HL-60/S4 (cell line): ENCODE measurements around the gene ACTG2.
"Not testable (repeated sequence)": the region's sequence is repeated elsewhere in the genome, so short reads cannot be mapped to it uniquely, and the experiment has no call there.

Source experiments
- in situ Hi-C: fragments of 300-500 bp; cut with MboI; formaldehyde crosslinking; loops from 2 replicates; pipeline ENCODE4 v1.14.3; 2022; ENCODE audit warnings: low sequenced_read_pairs

The ACTG2 gene

DNA sequence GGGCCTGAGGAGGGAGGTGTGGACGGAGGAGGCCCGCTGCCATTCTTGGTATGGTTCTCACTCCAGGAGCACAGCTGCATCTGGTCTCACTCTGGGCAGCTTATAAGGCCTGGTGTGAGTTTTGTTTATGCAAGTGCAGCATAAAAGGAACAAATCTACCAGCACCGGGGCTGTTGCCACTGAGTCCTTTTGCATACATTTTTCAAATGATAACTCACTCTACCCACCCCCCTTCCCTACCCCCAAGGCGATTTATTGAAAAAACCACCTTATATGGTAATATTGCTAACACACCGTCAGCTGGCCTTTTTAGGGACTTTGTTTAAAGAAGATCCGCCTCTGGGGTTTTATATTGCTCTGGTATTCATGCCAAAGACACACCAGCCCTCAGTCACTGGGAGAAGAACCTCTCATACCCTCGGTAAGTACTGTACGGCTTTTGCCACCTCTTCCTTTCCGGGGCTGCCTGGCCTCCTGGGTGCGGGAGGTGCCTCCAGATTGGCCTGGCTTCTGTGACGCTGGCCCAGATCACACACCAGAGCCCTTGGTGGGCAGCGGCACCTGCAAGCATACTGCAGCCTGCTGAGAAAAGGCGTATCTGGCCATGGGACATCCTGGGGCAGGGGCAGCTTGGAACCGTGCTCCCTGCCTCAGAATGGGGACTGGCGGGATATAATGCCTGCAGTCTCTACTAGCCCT lies at the start of gene ACTG2:
ACTG2 (plus strand) TSS at position 378 of the 699 bp plus-strand sequence. CDS start 8,304 bp downstream, outside the sequence.
- in situ Hi-C loops: no loop called here

DNA sequence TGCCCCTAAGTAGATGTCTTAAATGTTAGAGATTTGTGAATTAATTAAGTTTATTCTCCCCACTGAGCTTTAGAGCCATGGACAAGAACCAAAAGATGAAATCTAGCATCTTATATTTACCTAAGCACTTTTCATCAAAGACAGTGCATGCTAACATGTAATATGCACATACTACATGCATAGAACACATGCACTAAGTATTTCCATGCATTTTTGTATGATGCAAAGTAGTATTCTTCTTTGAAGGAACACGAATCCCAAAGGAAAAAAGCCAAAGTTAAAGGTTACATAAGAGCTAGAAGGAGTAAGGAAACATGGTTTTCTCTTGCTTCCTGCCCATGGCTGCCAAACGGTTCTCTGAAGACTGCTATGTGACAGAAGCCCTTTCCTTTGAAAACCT lies 48.7 kb upstream of the ACTG2 start:
- in situ Hi-C loops: no loop called here

DNA sequence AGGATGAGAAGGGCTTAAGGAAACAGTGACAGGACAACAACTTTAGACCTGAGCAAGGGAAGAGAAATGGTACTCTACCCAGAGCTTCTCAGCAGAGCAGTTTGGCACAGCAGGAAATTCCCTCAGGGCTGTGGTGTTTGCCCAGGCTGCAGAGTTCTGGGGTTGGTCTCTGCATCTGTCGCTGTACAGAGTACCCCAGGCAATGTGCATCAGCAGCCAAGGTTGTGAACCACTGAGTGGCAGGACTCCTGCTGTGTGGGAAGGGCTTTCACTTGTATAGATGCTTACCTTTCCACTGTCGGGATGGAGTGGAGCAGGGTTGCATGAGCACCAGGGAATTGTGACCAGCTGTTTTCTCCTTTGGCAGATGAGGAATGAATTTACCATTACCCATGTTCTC lies 42.8 kb upstream of the ACTG2 start:
- in situ Hi-C loops: no loop called here

DNA sequence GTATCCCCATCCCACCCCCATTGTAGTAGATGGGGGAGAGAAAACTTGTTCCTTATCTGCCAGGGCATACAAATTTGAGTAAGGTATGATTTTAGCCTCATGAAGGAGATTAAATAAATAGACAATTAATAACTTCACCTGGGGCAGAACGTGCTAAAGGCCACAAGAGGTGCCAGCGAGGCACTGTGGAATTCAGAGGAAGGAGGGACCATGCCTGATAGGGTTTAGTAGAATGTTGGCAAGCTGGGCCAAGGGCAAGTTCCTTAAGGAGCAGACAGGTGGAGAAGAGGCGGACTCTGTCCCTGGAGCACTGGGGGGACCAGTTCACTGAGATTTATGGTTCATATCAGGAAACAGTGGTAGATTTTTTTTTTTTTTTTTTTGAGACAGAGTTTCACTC lies 41.5 kb upstream of the ACTG2 start:
- in situ Hi-C loops: no loop called here

DNA sequence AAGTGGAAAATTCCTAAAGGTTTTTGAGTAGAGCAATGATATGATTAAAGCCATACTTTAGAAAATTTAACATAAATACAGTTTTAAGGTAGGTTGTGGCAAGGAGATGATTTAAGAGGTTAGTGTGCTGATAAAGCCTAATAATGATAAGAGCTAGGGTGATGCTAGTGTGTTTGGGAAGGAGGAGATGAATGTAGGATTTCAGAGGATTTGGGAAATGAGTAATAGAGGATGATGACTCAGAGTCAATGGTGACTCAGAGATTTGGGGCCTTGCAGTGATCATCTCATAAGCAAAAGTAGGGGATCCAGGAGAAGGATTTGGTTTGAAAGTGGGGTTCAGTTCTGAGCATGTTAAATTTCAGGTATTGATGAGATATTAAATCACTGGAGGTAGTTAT lies 40.8 kb upstream of the ACTG2 start:
- in situ Hi-C loops: no loop called here

DNA sequence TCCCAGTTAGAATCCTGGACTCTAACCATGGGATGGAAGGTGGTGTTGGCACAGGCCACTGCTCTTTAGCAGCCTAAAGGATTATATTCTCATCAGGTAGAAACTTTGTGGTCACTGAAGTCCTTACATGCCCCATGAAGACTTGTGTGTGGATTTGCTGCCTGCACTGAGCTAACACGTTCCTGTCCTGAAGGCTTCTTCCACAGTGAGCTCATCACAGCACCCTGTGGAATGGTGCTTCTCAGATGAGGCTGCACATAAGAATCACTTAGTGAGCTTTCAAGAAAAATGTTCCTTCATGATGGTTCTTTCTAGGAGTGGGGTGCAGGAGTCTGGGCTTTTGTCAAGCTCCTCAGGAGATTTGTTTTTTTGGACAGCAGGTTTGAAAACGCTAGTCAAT lies 37.3 kb upstream of the ACTG2 start:
- in situ Hi-C loops: no loop called here

DNA sequence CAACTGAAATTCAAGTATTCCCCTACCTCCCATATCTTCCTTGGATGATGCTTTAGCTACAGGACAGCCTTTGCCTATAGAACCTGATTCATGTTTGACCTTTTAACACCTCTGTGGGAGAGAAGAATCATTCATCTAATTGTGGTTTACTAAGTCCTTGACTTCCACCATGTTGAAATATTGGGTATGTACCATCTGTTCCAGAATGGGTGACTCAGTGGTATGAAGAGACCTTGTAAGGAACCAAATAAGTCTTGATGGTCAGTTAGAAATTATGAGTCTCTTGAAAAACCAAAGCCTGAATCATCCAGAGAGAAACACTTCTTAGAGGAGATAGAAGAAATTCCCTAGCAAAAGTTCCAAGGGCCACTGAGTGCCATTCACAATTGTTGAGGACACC lies 36.6 kb upstream of the ACTG2 start:
- in situ Hi-C loops: no loop called here

DNA sequence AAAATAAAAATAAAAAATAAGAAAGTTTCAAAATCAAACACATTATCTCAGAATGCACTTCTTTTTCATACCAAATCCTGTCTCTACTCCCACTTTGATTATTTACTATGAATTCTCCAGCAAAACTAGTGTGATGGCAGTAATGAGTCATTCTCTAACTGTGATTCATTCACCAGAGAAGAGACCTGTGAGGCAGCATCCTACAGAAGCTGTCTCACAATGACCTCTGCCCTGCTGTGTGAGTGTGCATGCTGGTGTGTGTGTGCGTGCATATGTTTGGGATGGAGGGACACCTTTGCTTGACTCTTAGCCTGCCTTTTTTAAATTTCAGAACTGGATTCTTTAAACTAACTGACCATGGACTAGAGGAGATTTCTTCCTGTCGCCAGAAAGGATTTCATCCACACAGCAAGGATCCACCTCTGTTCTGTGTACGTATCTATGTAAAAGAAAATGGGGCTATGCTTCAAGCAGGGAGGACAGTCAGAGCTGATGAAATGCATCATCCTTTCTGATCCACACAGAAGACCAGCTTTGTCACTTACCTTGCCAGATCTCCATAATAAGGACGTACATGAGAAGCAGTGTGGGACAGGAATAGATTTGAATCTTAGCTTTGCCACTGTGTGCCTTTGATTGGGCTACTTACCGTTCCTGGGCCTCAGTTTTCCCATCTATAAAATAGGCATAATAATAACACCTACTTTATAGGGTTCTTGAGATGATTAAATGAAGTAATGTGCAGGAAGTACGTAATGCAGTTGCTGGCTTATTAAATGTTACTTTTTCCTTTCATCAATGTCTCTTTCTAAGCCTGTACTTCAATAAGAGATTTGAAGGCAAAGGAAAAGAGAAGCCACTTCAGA lies 32.9 kb upstream of the ACTG2 start:
- in situ Hi-C loops: no loop called here

DNA sequence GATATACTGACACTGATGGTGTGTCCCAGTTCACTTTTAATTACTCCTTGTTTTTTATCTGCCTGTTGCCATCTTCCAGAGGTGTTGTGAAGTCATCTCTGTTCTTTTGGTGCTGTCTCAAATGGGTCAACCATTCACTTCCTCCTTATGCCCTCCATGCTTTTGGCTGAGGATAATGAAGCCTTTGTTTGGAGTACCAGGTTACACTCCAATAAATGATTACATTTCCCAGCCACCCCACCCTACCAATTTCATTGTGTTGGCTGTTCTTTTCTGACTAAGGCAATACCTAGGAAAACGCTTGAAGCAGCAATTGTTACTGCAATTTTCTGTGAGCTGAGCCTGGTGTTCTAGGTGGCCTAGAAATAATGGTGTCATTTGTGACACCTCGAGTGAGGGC lies 29.8 kb upstream of the ACTG2 start:
- in situ Hi-C loops: no loop called here

DNA sequence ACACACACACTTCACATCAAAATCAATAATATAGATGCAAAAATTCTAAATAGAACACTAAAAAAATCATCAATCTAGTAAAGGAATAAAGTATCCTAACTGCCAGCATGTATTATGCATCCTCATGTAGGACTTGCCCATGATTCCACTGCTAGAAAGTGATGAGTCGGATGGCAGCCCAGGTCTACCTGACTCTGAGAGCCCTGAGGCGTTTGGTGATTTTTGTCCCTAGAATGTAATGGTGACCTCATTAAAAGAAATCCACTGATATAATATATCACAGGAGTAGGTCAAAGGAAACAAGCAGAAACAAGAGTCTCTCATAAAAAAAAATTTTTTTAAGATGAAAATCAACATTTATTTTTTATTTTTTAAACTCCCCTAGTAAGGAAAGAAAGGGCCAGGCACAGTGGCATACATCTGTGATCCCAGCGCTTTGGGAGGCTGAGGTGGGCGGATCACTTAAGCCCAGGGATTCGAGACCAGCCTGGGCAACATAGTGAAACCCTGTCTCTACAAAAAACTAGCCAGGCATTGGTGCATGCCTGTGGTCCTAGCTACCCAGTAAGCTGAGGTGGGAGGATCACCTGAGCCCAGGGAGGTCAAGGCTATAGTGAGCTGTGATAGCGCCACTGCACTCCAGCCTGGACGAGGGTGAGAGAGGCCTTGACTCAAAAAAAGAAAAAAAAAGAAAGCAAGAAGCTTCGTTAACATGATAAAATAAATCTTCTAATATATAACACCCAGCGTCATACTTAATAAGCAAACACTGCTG lies 24.4 kb upstream of the ACTG2 start:
- in situ Hi-C loops: no loop called here

DNA sequence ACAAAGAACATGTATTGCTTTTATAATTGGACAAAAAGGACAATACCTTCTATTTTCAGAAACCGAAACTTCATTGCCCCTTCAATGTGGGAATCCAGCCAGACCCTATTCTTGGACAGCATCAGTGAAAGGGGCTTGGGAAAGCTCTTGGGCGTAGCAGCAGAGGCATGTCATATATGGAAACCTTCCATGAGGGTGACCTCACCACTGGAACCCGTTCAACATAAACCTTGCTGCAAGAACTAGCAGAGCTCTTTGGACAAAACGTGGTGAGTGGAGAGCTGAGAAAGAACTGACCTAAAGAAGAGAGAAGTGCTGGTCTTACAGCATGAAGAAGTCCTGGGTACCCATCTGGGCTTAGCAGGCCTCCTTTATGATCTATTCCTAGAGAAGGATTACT lies 22.7 kb upstream of the ACTG2 start:
- in situ Hi-C loops: no loop called here

DNA sequence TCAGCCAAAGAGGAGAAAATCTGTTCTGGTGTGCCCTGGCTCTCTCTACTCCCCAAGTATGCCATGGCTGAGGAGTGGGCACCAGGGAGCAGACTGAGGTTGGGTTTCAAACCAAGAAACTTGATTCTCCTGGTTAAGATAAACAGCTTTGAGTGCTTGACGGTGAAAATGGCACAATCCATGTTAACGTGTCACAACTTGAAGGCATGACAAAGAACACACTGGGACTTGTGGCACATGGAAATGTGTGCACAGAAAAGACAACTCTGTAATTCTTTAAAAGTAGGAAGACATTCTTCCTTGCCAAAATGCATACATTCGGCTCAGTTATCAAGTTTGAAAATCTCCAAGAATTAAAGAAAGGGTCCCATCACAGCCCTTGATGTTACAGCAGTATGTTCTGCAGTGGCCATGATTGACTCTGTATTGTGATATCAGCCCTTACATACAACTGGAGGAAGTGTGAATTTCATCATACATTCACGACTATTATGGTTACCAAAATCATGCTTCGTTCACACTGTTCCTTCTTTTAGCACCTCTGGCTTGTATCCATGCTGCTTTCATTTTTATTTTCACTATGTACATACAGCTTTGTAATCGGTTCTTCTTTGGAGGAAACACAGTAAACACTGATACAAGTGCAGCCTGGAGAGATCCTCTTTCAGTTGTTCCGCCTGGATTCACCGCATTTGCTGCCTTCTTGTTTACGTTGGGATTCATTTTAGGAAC lies 15.6 kb upstream of the ACTG2 start:
- in situ Hi-C loops: no loop called here

DNA sequence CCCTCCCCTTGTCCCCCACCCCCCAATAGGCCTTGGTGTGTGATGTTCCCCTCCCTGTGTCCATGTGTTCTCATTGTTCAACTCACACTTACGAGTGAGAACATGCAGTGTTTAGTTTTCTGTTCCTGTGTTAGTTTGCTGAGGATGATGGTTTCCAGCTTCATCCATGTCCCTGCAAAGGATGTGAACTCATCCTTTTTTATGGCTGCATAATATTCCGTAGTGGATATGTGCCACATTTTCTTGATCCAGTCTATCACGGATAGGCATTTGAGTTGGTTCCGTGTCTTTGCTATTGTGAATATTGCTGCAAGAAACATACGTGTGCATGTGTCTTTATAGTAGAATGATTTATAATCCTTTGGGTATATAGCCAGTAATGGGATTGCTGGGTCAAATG lies 14.8 kb upstream of the ACTG2 start:
- in situ Hi-C loops: not testable (repeated sequence)

DNA sequence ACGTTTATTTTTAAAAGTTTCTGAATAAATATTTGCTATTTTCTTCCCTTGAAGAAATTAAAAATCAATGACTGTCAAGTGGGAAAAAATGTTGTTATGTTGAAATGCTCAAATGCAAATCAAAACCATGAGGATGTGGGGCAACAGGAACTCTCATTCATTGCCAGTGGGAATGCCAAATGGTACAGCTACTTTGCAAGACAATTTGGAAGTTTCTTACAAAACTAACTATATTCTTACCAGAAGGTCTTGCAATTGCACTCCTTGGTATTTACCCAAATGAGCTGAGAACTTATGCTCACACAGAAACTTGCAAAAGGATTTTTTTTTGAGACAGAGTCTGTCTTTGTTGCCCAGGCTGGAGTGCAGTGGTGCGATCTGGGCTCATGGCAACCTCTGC lies 7.4 kb upstream of the ACTG2 start:
- in situ Hi-C loops: no loop called here

DNA sequence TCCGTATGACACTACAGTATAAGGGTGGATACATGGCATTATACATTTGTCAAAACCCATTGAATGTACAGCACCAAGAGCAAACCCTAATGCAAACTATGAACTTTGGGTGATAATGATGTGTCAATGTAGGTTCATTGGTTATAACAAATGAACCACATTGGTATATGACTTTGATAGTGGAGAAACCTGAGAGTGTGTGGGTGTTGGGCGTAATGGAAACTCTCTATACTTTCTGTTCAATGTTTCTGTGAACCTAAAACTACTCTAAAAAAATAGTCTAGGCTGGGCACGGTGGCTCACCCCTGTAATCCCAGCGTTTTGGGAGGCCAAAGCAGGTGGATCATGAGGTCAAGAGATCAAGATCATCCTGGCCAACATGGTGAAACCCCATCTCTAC lies 6.5 kb upstream of the ACTG2 start:
- in situ Hi-C loops: no loop called here

DNA sequence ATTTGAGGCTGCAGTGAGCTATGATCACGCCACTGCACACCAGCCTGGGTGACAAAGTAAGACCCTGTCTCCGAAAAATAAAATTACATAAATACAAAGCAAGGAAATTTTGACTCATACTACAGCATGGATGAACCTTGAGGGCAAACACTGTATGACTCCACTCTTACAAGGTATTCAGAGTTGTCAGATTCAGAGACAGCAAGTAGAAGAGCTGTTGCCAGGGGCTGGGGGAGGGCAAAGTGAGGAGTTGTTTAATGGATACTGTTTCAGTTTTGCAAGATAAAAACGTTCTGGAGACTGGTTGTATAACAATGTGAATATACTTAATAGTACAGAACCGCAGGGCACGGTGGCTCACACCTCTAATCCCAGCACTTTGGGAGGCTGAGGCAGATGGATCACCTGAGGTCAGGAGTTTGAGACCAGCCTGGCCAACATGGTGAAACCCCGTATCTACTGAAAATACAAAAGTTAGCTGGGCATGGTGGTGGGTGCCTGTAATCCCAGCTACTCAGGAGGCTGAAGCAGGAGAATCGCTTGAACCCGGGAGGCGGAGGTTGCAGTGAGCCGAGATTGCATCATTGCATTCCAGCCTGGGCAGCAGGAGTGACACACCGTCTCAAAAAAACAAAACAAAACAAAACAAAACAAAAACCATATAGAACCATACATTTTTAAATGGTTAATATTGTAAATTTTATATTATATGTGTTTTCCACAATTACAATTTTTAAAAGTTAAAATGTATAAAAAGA lies 5.0 kb upstream of the ACTG2 start:
- in situ Hi-C loops: not testable (repeated sequence)

DNA sequence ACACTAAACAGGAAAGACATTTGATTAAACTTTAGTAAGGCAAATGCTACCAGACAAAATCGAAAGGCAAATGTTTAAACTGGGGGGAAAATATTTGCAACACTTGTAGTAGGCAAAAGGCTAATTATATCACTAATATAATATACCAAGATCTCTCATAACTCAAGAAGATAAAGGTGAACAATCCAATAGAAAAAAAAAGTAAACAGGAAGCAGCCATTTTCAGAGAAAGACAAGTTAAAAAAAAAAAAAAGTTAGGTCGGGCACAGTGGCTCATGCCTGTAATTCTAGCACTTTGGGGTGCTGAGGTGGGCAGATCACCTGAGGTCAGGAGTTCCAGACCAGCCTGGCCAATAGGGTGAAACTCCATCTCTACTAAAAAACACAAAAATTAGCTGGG lies 4.4 kb upstream of the ACTG2 start:
- in situ Hi-C loops: no loop called here

DNA sequence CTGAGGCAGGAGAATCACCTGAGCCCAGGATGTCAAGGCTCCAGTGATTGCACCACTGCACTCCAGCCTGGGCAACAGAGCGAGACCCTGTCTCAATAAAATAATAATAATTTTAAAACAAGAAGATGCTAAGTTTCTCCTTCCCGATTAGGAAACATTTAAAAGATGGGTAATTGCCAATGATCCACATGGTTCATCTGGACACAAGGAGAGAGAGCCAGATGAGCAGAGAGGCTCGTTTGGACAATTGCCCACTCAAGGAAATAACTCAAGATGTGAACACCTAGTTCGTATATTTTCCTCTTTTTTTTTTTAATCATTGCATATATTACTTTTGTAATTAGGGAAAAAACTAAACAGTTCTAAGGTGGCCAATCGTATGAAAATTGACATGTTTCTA lies 3.6 kb upstream of the ACTG2 start:
- in situ Hi-C loops: no loop called here

DNA sequence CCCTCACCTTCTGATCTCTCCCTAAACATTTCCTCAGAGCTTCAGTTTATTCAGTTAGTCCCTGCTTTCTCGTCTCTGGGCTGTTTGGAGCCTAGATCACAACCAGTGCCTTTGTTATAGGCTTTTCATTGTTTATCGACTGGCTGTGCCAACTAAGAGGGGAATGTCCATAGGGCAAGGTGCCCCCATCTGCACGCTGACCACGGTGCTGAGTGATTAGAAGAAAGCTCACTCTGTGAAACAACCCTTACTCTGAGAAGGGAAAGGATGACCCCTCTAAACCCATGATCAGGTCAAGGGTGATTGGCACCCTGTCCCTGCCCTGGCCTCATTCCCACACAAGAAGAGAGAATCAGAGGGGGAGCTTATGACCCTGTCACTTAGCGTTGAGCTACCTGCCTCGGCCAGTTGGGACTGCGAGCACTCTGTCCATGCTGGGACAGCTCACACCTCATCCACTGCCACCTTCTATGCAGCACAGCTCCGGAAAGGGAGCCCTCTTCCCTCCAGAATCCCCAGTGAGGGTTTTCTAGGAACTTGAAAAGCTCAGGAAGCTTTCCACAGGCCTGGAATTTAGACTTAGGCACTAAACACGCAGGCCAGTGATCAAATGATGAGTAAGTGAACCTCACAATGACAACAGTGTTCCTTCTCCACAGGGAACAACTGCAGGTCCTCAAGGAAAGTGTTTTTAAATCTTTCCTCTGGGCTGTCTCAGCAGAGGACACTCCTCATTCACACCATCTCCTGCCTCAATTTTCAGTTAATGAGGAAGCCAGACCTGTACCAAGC lies 2.3 kb upstream of the ACTG2 start:
- in situ Hi-C loops: no loop called here
